ENCODE results near the gene RMND5A. TPM values are rescaled to one million over a fixed set of nuclear protein-coding genes. Genes with fewer than 3 reads are reported as not detected.
A peak's percentile ranks its signal among the peaks of the same experiment; 100 is the strongest.

RMND5A gene
- total RNA-seq, 2 donors from 2014 or later: 27.4 to 28.5 TPM

- Histone ChIP-seq H3K4me1 (peaks cover 8% of the 10 kb centered on the region), H3K4me3 (no peak overlapping the region), H3K9me3 (no peaks in the 10 kb centered on the region), H3K27me3 (no peaks in the 10 kb centered on the region), H3K27ac (no peak overlapping the region), H3K36me3 (replicated peaks in 1 of 2; ENCODE audit: insufficient read depth in 1 of 2, low read depth in 2 of 2) (peaks cover 0 to 2% of the 10 kb centered on the region in 2 donors)
- 66 to 80% methylated on average over 2 of the region's 2 CpGs for WGBS, 2 donors
- DNase-seq: no peak
- intact Hi-C loops (cut with DNase I): no loop called here
- no peak for TF ChIP-seq CTCF (IDR thresholded peaks at IDR 0.05)
- no peak for TF ChIP-seq POLR2A (IDR thresholded peaks at IDR 0.05)
- ATAC-seq: no peak
These were observed 24.1 kb downstream of the RMND5A start for GRCh38 chr2:86744152-86744551.

DNA sequence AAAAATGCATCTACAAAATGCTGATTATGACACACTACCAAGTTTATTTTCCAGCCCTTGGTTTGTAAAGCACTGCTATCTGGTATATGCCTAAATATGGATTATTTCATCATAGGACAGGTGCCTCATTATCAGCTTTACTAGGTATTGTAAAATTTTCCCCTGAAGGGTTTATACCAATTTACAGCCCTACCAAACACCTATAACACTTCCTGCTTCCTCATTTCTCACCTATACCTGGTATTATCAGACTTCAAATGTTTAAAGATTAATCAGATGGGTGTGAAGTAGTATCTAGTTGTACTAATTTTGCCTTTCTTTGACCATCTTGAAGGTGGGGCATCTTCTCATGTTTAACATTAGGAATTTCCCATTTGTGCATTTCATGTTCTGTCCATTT lies 26.8 kb downstream of the RMND5A start:
- Histone ChIP-seq H3K27me3 (no peaks in the 10 kb centered on the region), H3K4me3 (no peak overlapping the region), H3K27ac (no peak overlapping the region), H3K4me1 (peaks cover 8% of the 10 kb centered on the region), H3K36me3 (replicated peaks in 1 of 2; ENCODE audit: insufficient read depth in 1 of 2, low read depth in 2 of 2) (peaks cover 0 to 2% of the 10 kb centered on the region in 2 donors), H3K9me3 (no peaks in the 10 kb centered on the region)
- ATAC-seq (no peak), DNase-seq (no peak)
- intact Hi-C loops (cut with DNase I): no loop called here
- TF ChIP-seq POLR2A (IDR thresholded peaks at IDR 0.05): no peak
- no peak for TF ChIP-seq CTCF (IDR thresholded peaks at IDR 0.05)

DNA sequence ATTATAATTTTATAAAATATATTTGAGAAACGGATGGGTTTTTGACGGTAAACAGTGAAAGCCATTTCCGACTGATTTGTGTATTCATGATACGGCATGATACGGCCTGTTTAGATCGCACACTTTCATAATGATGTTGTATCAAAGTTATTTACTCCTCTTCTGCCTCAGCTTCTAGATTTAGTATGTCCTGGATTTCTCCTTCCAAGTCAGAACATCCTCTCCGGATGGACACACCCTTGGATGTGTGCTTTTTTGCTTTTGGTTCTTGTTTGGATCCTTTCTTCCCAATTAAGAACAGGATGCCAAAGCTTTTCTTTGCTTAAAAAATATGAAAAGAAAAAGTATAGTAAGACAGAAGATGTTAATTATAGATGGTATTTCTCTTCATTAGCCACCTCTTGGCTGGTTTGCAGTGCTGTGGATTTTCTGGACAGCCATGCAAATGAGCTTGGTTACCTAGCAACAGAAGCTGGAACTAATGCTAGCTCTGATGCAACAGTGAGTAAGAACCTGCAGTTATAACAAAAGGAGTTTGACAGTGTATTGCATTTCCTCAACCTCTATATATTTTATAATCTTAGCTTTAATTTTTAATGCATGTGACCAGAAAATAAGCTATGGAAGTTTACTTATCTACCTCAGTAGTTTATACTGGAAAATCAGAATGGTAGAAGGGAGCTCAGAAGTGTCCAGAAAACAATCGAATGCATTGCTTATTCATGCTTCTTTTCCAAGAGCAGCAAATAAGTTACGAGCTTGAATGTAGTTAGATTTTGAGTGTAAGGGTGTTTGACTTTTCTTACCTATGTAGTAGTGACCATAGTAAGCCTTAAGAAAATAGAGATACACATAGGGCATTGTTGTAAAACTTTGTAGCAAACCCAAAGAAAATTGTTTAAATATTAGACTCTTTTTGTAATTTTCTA lies 27.9 kb downstream of the RMND5A start:
- TF ChIP-seq CTCF (IDR thresholded peaks at IDR 0.05): no peak
- TF ChIP-seq POLR2A (IDR thresholded peaks at IDR 0.05): no peak
- Histone ChIP-seq H3K27ac (no peak overlapping the region), H3K4me1 (peaks cover 8% of the 10 kb centered on the region), H3K36me3 (replicated peaks in 1 of 2; ENCODE audit: insufficient read depth in 1 of 2, low read depth in 2 of 2) (peaks cover 0 to 2% of the 10 kb centered on the region in 2 donors), H3K4me3 (no peak overlapping the region), H3K27me3 (no peaks in the 10 kb centered on the region), H3K9me3 (no peaks in the 10 kb centered on the region)
- peak; percentile 66 for ATAC-seq
- peak in 2 of 4 donors; percentile 10 to 24 for DNase-seq
- WGBS, 2 donors: 85 to 88% methylated on average over 9 of the region's 9 CpGs
- intact Hi-C loops (cut with DNase I): no loop called here

GRCh38 chr2:86750240-86750839 lies 30.2 kb downstream of the RMND5A start:
- no peak for DNase-seq
- no peak overlapping the region for H3K27ac ChIP-seq
- no peak for TF ChIP-seq CTCF (IDR thresholded peaks at IDR 0.05)
- no peak for TF ChIP-seq POLR2A (IDR thresholded peaks at IDR 0.05)
- H3K36me3 ChIP-seq (replicated peaks in 1 of 2; ENCODE audit: insufficient read depth in 1 of 2, low read depth in 2 of 2): no peaks in the 10 kb centered on the region
- peaks cover 8% of the 10 kb centered on the region for H3K4me1 ChIP-seq
- H3K27me3 ChIP-seq: no peaks in the 10 kb centered on the region
- no peak for ATAC-seq
- H3K4me3 ChIP-seq: no peak overlapping the region
- no peaks in the 10 kb centered on the region for H3K9me3 ChIP-seq
- WGBS, 2 donors: 70 to 98% methylated on average over 3 of the region's 3 CpGs
- intact Hi-C loops (cut with DNase I): no loop called here

Measured in body of pancreas (tissue), 4 donors.